Upper lobe of left lung (tissue), 6 donors: ENCODE results near the gene RAD51AP2. TPM values are rescaled to one million over a fixed set of nuclear protein-coding genes. Genes with fewer than 3 reads are reported as not detected.
"Not testable (repeated sequence)": the region's sequence is repeated elsewhere in the genome, so short reads cannot be mapped to it uniquely, and the experiment has no call there.

ENCODE experiments used
- ATAC-seq, 2 donors: fragments of 200-7000 bp; cut with Tn5 transposase; one replicate each; pipeline ENCODE4 v1.9.1; 2022; ENCODE audit warnings: mild to moderate bottlenecking in 2 of 2, moderate library complexity in 2 of 2; ENCODE audit not compliant: low FRiP score in 2 of 2
- DNase-seq, 2 donors: peaks; one replicate each; pipeline ENCODE4 v3.0.0-alpha.2; 2019 to 2020
- H3K27ac ChIP-seq, 4 donors: fragments of 200-600 bp; sonication (generic); one replicate each; pipeline ENCODE4 v1.5.1; 2016 to 2019
- H3K27me3 ChIP-seq, 4 donors: fragments of 200-600 bp; sonication (generic); one replicate each; pipeline ENCODE4 v1.5.1; 2017 to 2019
- H3K36me3 ChIP-seq, 4 donors: fragments of 200-600 bp; sonication (generic); one replicate each; pipeline ENCODE4 v1.5.1; 2016 to 2019
- H3K4me1 ChIP-seq, 4 donors: fragments of 200-600 bp; sonication (generic); one replicate each; pipeline ENCODE4 v1.5.1; 2018 to 2019
- H3K4me3 ChIP-seq, 4 donors: fragments of 200-600 bp; sonication (generic); one replicate each; pipeline ENCODE4 v1.5.1; 2017 to 2019; ENCODE audit warnings: mild to moderate bottlenecking in 2 of 4, moderate library complexity in 1 of 4
- H3K9me3 ChIP-seq, 4 donors: fragments of 200-600 bp; sonication (generic); one replicate each; pipeline ENCODE4 v1.5.1; 2018 to 2019
- EP300 ChIP-seq, 4 donors: sonication (generic); formaldehyde crosslinking; IDR thresholded peaks; one replicate each; pipeline ENCODE4 v1.5.1; 2017; ENCODE audit warnings: antibody characterized with exemption in 4 of 4, control low read depth in 2 of 4
- POLR2A ChIP-seq, 4 donors: fragments of 450-650 bp; IDR thresholded peaks; one replicate each; pipeline ENCODE4 v1.5.1; 2016 to 2017; ENCODE audit warnings: antibody characterized with exemption in 4 of 4, mild to moderate bottlenecking in 2 of 4
- POLR2AphosphoS5 ChIP-seq, 2 donors: sonication (generic); formaldehyde crosslinking; IDR thresholded peaks; one replicate each; pipeline ENCODE4 v1.5.1; 2017; ENCODE audit warnings: antibody characterized with exemption in 2 of 2
- WGBS, 2 donors: methylation state at CpG; one replicate each; pipeline ENCODE4 v1.1.5; 2017 to 2018; 5-methylcytosine and 5-hydroxymethylcytosine counted together
- total RNA-seq, 6 donors: library from RNA; depleted of rRNA in 4 of 6; stranded (reverse); fragments of >200 nt in 4 of 6; gene quantifications; one replicate each; pipeline versions ENCODE4 v1.1.0 to v1.2.1, GENCODE V29; 2016 to 2021
- TF ChIP-seq, protein P1 (sequence below), 6 experiments: fragments of 450-650 bp in 4 of 6; fragments of 200-600 bp in 2 of 6; sonication (generic) in 2 of 6; IDR thresholded peaks; one replicate each; pipeline ENCODE4 v1.5.1; 2016 to 2019; ENCODE audit warnings: antibody characterized with exemption in 6 of 6
- donor health status: DM: no; HTN: no; CAD: no; lungs with moderate emphysema.
- donor health status: DM: no; HTN: yes; CAD: no; lungs with severe emphysema.

Gene RAD51AP2
- total RNA-seq, 6 donors from 2014 or later: 0.06 TPM; not detected in 5

DNA sequence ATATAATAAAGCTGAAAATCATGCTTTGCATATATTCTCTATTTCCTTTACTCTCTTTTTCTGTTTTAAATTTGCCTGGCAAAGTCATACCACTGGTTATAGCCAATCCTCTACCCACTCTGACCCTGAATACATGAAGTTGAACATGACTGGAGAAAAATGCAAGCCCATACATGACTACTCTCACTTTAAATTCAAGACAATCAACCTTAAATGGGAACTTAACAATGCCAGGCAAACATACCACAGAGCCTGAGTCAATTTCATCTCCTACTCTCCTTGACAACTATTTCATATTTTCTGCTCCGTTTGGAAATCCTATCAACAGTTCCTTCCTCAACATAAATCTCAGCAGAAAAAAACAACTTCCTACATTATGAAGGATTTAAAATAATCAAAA lies 22.6 kb downstream of the RAD51AP2 start:
- Histone ChIP-seq H3K27me3 (no peaks in the 10 kb centered on the region), H3K36me3 (no peaks in the 10 kb centered on the region), H3K27ac (no peak overlapping the region), H3K9me3 (no peaks in the 10 kb centered on the region), H3K4me1 (no peaks in the 10 kb centered on the region), H3K4me3 (no peak overlapping the region)
- TF ChIP-seq EP300 (IDR thresholded peaks at IDR 0.05) (no peak), POLR2A (IDR thresholded peaks at IDR 0.05) (no peak), POLR2AphosphoS5 (IDR thresholded peaks at IDR 0.05) (no peak)
- TF ChIP-seq, protein P1, sequence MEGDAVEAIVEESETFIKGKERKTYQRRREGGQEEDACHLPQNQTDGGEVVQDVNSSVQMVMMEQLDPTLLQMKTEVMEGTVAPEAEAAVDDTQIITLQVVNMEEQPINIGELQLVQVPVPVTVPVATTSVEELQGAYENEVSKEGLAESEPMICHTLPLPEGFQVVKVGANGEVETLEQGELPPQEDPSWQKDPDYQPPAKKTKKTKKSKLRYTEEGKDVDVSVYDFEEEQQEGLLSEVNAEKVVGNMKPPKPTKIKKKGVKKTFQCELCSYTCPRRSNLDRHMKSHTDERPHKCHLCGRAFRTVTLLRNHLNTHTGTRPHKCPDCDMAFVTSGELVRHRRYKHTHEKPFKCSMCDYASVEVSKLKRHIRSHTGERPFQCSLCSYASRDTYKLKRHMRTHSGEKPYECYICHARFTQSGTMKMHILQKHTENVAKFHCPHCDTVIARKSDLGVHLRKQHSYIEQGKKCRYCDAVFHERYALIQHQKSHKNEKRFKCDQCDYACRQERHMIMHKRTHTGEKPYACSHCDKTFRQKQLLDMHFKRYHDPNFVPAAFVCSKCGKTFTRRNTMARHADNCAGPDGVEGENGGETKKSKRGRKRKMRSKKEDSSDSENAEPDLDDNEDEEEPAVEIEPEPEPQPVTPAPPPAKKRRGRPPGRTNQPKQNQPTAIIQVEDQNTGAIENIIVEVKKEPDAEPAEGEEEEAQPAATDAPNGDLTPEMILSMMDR (IDR thresholded peaks at IDR 0.05): no peak
- ATAC-seq (no peak), DNase-seq (no peak)
- 28 to 35% methylated on average over 1 of the region's 1 CpG for WGBS, 2 donors

DNA sequence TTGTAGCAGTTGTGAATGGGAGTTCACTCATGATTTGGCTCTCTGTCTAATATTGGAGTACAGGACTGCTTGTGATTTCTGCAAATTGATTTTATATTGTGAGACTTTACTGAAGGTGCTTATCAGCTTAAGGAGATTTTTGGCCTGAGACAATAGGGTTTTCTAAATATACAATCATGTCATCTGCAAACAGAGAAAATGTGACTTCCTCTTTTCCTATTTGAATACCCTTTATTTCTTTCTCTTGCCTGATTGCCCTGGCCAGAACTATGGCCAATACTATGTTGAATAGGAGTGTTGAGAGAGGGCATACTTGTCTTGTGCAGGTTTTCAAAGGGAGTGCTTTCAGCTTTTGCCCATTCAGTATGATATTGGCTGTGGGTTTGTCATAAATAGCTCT lies 28.1 kb downstream of the RAD51AP2 start:
- DNase-seq: not testable (repeated sequence)

DNA sequence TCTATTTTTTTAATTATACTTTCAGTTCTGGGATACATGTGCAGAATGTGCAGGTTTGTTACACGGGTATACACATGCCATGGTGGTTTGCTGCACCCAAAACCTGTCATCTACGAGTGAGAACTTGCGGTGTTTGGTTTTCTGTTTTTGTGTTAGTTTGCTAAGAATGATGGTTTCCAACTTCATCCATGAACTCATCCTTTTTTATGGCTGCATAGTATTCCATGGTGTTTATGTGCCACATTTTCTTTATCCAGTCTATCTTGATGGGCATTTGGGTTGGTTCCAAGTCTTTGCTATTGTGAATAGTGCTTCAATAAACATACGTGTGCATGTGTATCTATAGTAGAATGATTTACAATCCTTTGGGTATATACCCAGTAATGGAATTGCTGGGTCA lies 29.6 kb downstream of the RAD51AP2 start:
- H3K9me3 ChIP-seq, DNase-seq, H3K36me3 ChIP-seq, H3K27me3 ChIP-seq, H3K27ac ChIP-seq, H3K4me3 ChIP-seq, H3K4me1 ChIP-seq, ATAC-seq: not testable (repeated sequence)
- whole genome bisulfite sequencing, 2 donors: 82 to 90% methylated on average over 4 of the region's 4 CpGs

More for the DNA sequence above, 28.1 kb downstream of the RAD51AP2 start:
- not testable (repeated sequence) for H3K4me3 ChIP-seq, H3K9me3 ChIP-seq, H3K27me3 ChIP-seq, H3K27ac ChIP-seq, ATAC-seq, H3K36me3 ChIP-seq, H3K4me1 ChIP-seq

DNA sequence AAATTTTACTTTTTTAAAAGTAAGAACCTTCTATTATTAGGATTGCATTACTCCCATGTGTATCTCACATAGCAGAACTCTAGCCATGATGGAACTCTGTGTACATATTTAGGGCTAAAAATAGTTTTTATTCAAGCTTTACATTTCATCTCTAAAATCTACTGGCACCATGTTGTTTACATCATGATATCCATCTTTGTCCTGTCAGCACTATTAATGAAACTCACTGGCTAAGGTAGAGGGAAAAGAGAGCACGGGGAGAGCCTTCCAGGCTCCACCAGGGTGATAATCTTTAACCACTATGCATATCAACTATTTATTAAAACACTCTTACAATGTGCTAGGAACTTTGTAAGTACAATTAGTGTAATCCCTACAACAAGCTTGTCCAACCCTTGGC lies 34.7 kb downstream of the RAD51AP2 start:
- no peaks in the 10 kb centered on the region for H3K27me3 ChIP-seq
- 54 to 58% methylated on average over 1 of the region's 1 CpG for WGBS, 2 donors
- H3K4me3 ChIP-seq: no peak overlapping the region
- H3K9me3 ChIP-seq: no peaks in the 10 kb centered on the region
- no peaks in the 10 kb centered on the region for H3K4me1 ChIP-seq
- ATAC-seq (no peak), DNase-seq (no peak)
- H3K27ac ChIP-seq: no peak overlapping the region
- no peak for TF ChIP-seq EP300 (IDR thresholded peaks at IDR 0.05)
- no peak for TF ChIP-seq POLR2AphosphoS5 (IDR thresholded peaks at IDR 0.05)
- no peak for TF ChIP-seq POLR2A (IDR thresholded peaks at IDR 0.05)
- TF ChIP-seq, protein P1 (IDR thresholded peaks at IDR 0.05): no peak
- no peaks in the 10 kb centered on the region for H3K36me3 ChIP-seq

DNA sequence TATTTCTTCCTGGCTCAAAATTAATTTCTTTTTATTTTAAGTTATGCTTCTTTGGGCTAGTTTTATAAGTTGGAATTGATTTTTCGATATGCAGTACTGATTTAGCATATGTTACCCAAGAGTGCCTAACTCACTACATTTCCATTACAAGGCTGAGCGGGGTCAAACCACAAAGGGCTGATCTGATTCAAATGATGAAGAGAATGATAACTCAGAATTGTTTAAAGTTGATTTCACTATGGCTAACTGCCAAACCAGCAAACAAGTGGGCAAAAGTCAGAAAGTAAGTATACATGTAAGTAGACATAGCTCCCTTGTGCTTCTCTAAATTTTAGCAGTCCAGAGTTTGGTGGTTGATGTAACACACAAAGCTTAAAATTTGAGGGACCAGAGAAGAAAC lies 35.6 kb downstream of the RAD51AP2 start:
- H3K27me3 ChIP-seq: no peaks in the 10 kb centered on the region
- TF ChIP-seq, protein P1 (IDR thresholded peaks at IDR 0.05): no peak
- TF ChIP-seq POLR2AphosphoS5 (IDR thresholded peaks at IDR 0.05) (no peak), POLR2A (IDR thresholded peaks at IDR 0.05) (no peak), EP300 (IDR thresholded peaks at IDR 0.05) (no peak)
- DNase-seq (no peak), ATAC-seq (no peak)
- no peak overlapping the region for H3K4me3 ChIP-seq
- H3K4me1 ChIP-seq: no peaks in the 10 kb centered on the region
- no peak overlapping the region for H3K27ac ChIP-seq
- H3K36me3 ChIP-seq: no peaks in the 10 kb centered on the region
- no peaks in the 10 kb centered on the region for H3K9me3 ChIP-seq
- WGBS, 2 donors: 92 to 93% methylated on average over 2 of the region's 2 CpGs

DNA sequence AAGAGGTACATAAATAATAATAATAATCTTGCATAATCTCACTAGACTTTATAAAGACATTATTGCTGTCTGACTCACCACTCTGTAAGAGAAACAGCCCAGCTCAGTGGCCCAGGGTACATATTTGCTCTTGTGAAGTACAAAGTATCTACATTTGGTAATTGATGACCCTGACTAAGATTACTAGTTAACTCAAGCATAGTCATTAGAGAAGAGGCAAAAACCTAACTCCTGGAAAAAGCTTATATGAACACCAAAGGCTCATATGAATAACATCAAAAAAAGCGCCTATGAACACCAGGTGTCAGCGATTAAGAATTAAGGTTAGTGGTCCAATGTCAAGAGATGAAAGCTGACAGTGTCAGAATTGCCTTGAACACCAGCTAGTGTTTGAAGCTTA lies 38.4 kb downstream of the RAD51AP2 start:
- H3K4me3 ChIP-seq: no peak overlapping the region
- ATAC-seq: no peak
- H3K27me3 ChIP-seq: no peaks in the 10 kb centered on the region

More for the DNA sequence above, 38.4 kb downstream of the RAD51AP2 start:
- no peak overlapping the region for H3K27ac ChIP-seq
- no peaks in the 10 kb centered on the region for H3K36me3 ChIP-seq
- no peaks in the 10 kb centered on the region for H3K9me3 ChIP-seq
- WGBS, 2 donors: 88 to 90% methylated on average over 2 of the region's 2 CpGs
- TF ChIP-seq POLR2A (IDR thresholded peaks at IDR 0.05) (no peak), POLR2AphosphoS5 (IDR thresholded peaks at IDR 0.05) (no peak), EP300 (IDR thresholded peaks at IDR 0.05) (no peak)
- no peak for DNase-seq
- no peaks in the 10 kb centered on the region for H3K4me1 ChIP-seq
